ENCODE measurements around the gene VMP1.
A peak's percentile ranks its signal among the peaks of the same experiment; 100 is the strongest.
"Not testable (repeated sequence)": the region's sequence is repeated elsewhere in the genome, so short reads cannot be mapped to it uniquely, and the experiment has no call there.

VMP1 gene

GRCh38 chr17:59814685-59815084, 107.2 kb downstream of the VMP1 start:
- no peak for DNase-seq

GRCh38 chr17:59815965-59816364, 108.5 kb downstream of the VMP1 start:
- no peak for DNase-seq

- DNase-seq = peak in 1 of 2 donors; percentile 59
Observed at GRCh38 chr17:59825533-59826322, 118.3 kb downstream of the VMP1 start.

GRCh38 chr17:59826706-59827453, 119.4 kb downstream of the VMP1 start:
- no peak for DNase-seq

GRCh38 chr17:59827721-59828477, 120.4 kb downstream of the VMP1 start:
- peak in 1 of 2 donors; percentile 78 for DNase-seq

GRCh38 chr17:59828478-59828760, 121.0 kb downstream of the VMP1 start:
- no peak for DNase-seq

GRCh38 chr17:59828819-59829216, 121.4 kb downstream of the VMP1 start:
- DNase-seq = peak in 1 of 2 donors; percentile 40

GRCh38 chr17:59829217-59830006, 122.0 kb downstream of the VMP1 start:
- peak; percentile 73 to 95 for DNase-seq

GRCh38 chr17:59830007-59830630, 122.7 kb downstream of the VMP1 start:
- no peak for DNase-seq

GRCh38 chr17:59830846-59831486, 123.5 kb downstream of the VMP1 start:
- DNase-seq = no peak

GRCh38 chr17:59832883-59833379, 125.5 kb downstream of the VMP1 start:
- DNase-seq = peak in 1 of 2 donors; percentile 53

GRCh38 chr17:59837308-59838051, 130.0 kb downstream of the VMP1 start:
- peak; percentile 88 to 97 for DNase-seq

GRCh38 chr17:59838052-59838916, 130.8 kb downstream of the VMP1 start:
- DNase-seq = peak; percentile 39 to 71

- peak in 1 of 2 donors; percentile 55 for DNase-seq
Observed at GRCh38 chr17:59839651-59840328, 132.3 kb downstream of the VMP1 start.

GRCh38 chr17:59840329-59841090, 133.1 kb downstream of the VMP1 start:
- peak in 1 of 2 donors; percentile 75 for DNase-seq

- peak; percentile 59 to 80 for DNase-seq
Observed at GRCh38 chr17:59841091-59841881, 133.8 kb downstream of the VMP1 start.

GRCh38 chr17:59841882-59842263, 134.4 kb downstream of the VMP1 start:
- not testable (repeated sequence) for DNase-seq

Data from CD4-positive, alpha-beta T cell treated with Interleukin-4 for 1 hour (primary cell).